ENCODE results near the gene LGALS8. TPM values are rescaled to one million over a fixed set of nuclear protein-coding genes. Genes with fewer than 3 reads are reported as not detected.
A peak's percentile ranks its signal among the peaks of the same experiment; 100 is the strongest.

The LGALS8 gene
- total RNA-seq, 1 experiment from 2014 or later, result 35.3 TPM

DNA sequence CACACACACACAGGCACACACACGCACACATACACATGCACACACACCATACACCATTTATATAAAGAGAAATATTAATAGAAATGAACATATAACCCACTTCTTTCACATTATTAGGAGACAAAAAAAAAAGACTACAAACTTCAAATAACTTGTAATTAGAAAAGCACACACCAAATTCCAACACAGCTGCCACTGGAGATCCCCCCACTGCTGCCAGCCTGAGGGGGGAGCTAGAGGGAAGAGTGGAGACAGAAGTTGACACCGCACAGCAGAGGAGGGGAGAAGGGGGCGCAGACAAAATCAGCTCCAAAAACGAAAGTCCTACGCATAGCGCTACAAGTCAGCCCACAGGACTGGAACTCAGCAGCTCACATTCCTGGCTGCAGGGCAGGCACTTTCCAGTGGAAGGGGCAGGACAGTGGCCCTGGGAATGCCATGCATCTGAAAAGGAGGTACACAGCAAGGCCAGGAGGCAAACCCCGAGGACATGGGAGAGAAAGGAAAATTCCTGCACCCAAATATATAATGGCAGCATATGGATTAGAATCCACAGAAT lies 36.5 kb downstream of the LGALS8 start:
- Histone ChIP-seq H3K27me3 (replicated peaks; ENCODE audit: insufficient read depth, low read depth, low read length, poor library complexity) (no peaks in the 10 kb centered on the region), H3K4me1 (ENCODE audit: insufficient read depth, low read length, poor library complexity, severe bottlenecking) (no peaks in the 10 kb centered on the region), H3K4me3 (ENCODE audit: low read depth, low read length, poor library complexity, severe bottlenecking) (no peak overlapping the region), H3K9me3 (ENCODE audit: low read depth, low read length, poor library complexity, severe bottlenecking) (no peaks in the 10 kb centered on the region), H3K36me3 (ENCODE audit: insufficient read depth, low read length, poor library complexity, severe bottlenecking) (peaks cover 38% of the 10 kb centered on the region), H3K27ac (ENCODE audit: low read depth, low read length, poor library complexity, severe bottlenecking) (no peak overlapping the region)
- CTCF ChIA-PET, result no interaction called here
- TF ChIP-seq, protein P1, sequence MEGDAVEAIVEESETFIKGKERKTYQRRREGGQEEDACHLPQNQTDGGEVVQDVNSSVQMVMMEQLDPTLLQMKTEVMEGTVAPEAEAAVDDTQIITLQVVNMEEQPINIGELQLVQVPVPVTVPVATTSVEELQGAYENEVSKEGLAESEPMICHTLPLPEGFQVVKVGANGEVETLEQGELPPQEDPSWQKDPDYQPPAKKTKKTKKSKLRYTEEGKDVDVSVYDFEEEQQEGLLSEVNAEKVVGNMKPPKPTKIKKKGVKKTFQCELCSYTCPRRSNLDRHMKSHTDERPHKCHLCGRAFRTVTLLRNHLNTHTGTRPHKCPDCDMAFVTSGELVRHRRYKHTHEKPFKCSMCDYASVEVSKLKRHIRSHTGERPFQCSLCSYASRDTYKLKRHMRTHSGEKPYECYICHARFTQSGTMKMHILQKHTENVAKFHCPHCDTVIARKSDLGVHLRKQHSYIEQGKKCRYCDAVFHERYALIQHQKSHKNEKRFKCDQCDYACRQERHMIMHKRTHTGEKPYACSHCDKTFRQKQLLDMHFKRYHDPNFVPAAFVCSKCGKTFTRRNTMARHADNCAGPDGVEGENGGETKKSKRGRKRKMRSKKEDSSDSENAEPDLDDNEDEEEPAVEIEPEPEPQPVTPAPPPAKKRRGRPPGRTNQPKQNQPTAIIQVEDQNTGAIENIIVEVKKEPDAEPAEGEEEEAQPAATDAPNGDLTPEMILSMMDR (conservative IDR thresholded peaks at IDR 0.05; ENCODE audit: low read depth, low read length), result peak; percentile 20; the same call in 1 of the 2 replicates
- no peak for TF ChIP-seq EZH2 (IDR thresholded peaks at IDR 0.05; ENCODE audit: borderline replicate concordance, low read depth, low read length, poor library complexity, severe bottlenecking)
- no TSS peak for BruUV-seq (replicated peaks)
- no peak for DNase-seq (ENCODE audit: low spot score)
- POLR2A ChIA-PET (ENCODE audit: low non-redundant PET), result no interaction called here
- intact Hi-C loops (cut with micrococcal nuclease; ENCODE audit: unreplicated experiment), result no loop called here

DNA sequence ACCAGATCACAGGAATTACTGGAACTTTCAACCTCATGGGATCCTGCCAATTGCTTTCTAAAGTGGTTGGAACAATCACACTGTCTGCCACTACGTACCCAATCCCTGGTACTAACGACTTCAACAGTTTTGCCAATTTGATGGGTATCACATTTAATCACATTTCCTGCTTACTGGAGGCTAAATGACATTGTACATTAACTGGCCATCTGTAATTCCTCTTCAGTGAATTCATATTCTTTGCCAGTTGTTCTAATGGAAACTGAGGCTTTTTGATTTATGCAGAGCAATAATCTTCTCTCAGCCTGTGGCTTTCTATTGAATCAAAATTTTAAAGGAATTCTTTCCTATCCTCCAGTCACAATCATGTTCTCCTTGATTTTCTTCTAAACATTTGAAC lies 38.2 kb downstream of the LGALS8 start:
- H3K27me3 ChIP-seq (replicated peaks; ENCODE audit: insufficient read depth, low read depth, low read length, poor library complexity), result no peaks in the 10 kb centered on the region
- H3K27ac ChIP-seq (ENCODE audit: low read depth, low read length, poor library complexity, severe bottlenecking), result no peak overlapping the region
- TF ChIP-seq, protein P1 (conservative IDR thresholded peaks at IDR 0.05; ENCODE audit: low read depth, low read length), result no peak
- no peak for TF ChIP-seq EZH2 (IDR thresholded peaks at IDR 0.05; ENCODE audit: borderline replicate concordance, low read depth, low read length, poor library complexity, severe bottlenecking)
- ChIA-PET POLR2A (ENCODE audit: low non-redundant PET) (no interaction called here), CTCF (no interaction called here)
- DNase-seq (ENCODE audit: low spot score), result no peak
- H3K9me3 ChIP-seq (ENCODE audit: low read depth, low read length, poor library complexity, severe bottlenecking), result no peaks in the 10 kb centered on the region
- BruUV-seq (replicated peaks), result no TSS peak
- no peaks in the 10 kb centered on the region for H3K4me1 ChIP-seq (ENCODE audit: insufficient read depth, low read length, poor library complexity, severe bottlenecking)
- peaks cover 42% of the 10 kb centered on the region for H3K36me3 ChIP-seq (ENCODE audit: insufficient read depth, low read length, poor library complexity, severe bottlenecking)
- H3K4me3 ChIP-seq (ENCODE audit: low read depth, low read length, poor library complexity, severe bottlenecking), result no peak overlapping the region
- intact Hi-C loops (cut with micrococcal nuclease; ENCODE audit: unreplicated experiment), result no loop called here

DNA sequence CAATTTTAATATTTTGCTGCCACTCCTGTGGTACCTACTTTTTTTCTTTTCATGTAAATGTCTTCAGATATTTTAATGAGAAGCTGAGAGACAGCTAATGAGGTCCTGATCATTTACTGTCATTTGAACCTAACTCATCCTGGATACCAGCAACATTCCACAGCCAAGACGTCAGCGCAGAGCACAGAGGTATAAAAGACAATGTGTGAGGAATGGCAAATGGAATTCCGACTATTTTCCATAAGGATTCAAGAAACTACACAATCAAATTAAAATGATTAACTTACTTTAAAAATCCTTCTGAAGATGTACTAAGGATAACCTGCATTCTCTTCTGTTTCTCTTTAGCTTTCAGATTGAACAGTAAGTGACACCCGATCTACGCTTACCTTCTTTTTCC lies 41.7 kb downstream of the LGALS8 start:
- Histone ChIP-seq H3K36me3 (ENCODE audit: insufficient read depth, low read length, poor library complexity, severe bottlenecking) (peaks cover 36% of the 10 kb centered on the region), H3K27me3 (replicated peaks; ENCODE audit: insufficient read depth, low read depth, low read length, poor library complexity) (no peaks in the 10 kb centered on the region), H3K27ac (ENCODE audit: low read depth, low read length, poor library complexity, severe bottlenecking) (no peak overlapping the region), H3K4me3 (ENCODE audit: low read depth, low read length, poor library complexity, severe bottlenecking) (no peak overlapping the region), H3K9me3 (ENCODE audit: low read depth, low read length, poor library complexity, severe bottlenecking) (no peaks in the 10 kb centered on the region), H3K4me1 (ENCODE audit: insufficient read depth, low read length, poor library complexity, severe bottlenecking) (no peaks in the 10 kb centered on the region)
- no TSS peak for BruUV-seq (replicated peaks)
- CTCF ChIA-PET, result no interaction called here
- POLR2A ChIA-PET (ENCODE audit: low non-redundant PET), result no interaction called here
- no peak for DNase-seq (ENCODE audit: low spot score)
- TF ChIP-seq, protein P1 (conservative IDR thresholded peaks at IDR 0.05; ENCODE audit: low read depth, low read length), result no peak
- no peak for TF ChIP-seq EZH2 (IDR thresholded peaks at IDR 0.05; ENCODE audit: borderline replicate concordance, low read depth, low read length, poor library complexity, severe bottlenecking)
- intact Hi-C loops (cut with micrococcal nuclease; ENCODE audit: unreplicated experiment), result no loop called here

Data from A673 (cell line).